K562 (cell line): ENCODE measurements around the gene FBXW8. TPM values are rescaled to one million over a fixed set of nuclear protein-coding genes. Genes with fewer than 3 reads are reported as not detected.
A peak's percentile ranks its signal among the peaks of the same experiment; 100 is the strongest.

ENCODE experiments used
- ATAC-seq: fragments of 200-7000 bp; cut with Tn5 transposase; 3 replicates; pipeline ENCODE4 v1.9.1; 2020; ENCODE audit warnings: moderate library complexity
- BruUV-seq: library from RNA; stranded (reverse); fragments of 400-500 nt; replicated peaks from 2 replicates; lab custom pipeline; 2021; lab: Mats Ljungman, UMichigan
- CTCF ChIA-PET: fragments of 300-600 bp; formaldehyde crosslinking; extraction: SDS; loops from one replicate; lab custom pipeline; 2021; ENCODE audit warnings: low intra/inter-chr PET ratio; lab: Yijun Ruan, JAX
- POLR2A ChIA-PET: fragments of 300-600, 350-650 bp; sonication (Branson Sonifier 250); formaldehyde crosslinking; extraction: SDS; loops from one replicate; lab custom pipeline; 2021; ENCODE audit warnings: antibody characterized with exemption, inconsistent platforms; lab: Yijun Ruan, JAX
- DNase-seq, 4 experiments: peaks; one replicate each; pipeline versions ENCODE4 v3.0.0 to v3.0.0-alpha.2; 2011 to 2018; ENCODE audit warnings: low spot score in 3 of 4, mixed read lengths in 3 of 4; ENCODE audit errors: extremely low read depth in 1 of 4
- FAIRE-seq: peaks from 2 replicates; lab custom pipeline; 2011; peaks lifted over from hg19 to GRCh38; lab: Jason Lieb, UNC
- H2AFZ ChIP-seq: 2 replicates; pipeline ENCODE4 v1.6.0; 2011; ENCODE audit warnings: low read depth, low read length, control low read depth, inconsistent platforms
- H3K27ac ChIP-seq: fragments of 200-600 bp; 3 replicates; pipeline ENCODE4 v1.8.0; 2011; ENCODE audit warnings: low read depth, mild to moderate bottlenecking, control low read depth, inconsistent platforms, low read length, moderate library complexity, mixed read lengths; ENCODE audit errors: extremely low read depth
- H3K27me3 ChIP-seq, 2 experiments: fragments of 300-600 bp in 1 of 2; 2 replicates in 1 of 2; 3 replicates in 1 of 2; pipeline versions ENCODE4 v1.6.0 to v1.8.0; 2011; ENCODE audit warnings: inconsistent platforms in 2 of 2, low read length in 2 of 2, mild to moderate bottlenecking in 1 of 2, mixed read lengths in 1 of 2, moderate library complexity in 1 of 2; ENCODE audit not compliant: control insufficient read depth in 2 of 2, insufficient read depth in 2 of 2
- H3K36me3 ChIP-seq: fragments of 300-600 bp; 3 replicates; pipeline ENCODE4 v1.8.0; 2011; ENCODE audit warnings: mild to moderate bottlenecking, low read length, inconsistent platforms; ENCODE audit not compliant: control insufficient read depth, insufficient read depth
- H3K4me1 ChIP-seq, 2 experiments: fragments of 200-600 bp in 1 of 2; replicated peaks in 1 of 2; 2 replicates in 1 of 2; 3 replicates in 1 of 2; pipeline versions ENCODE4 v1.5.1 to v1.8.0; 2011; ENCODE audit warnings: inconsistent platforms in 2 of 2, low read length in 2 of 2, mild to moderate bottlenecking in 1 of 2, mixed read lengths in 1 of 2, moderate library complexity in 1 of 2; ENCODE audit not compliant: control insufficient read depth in 2 of 2, insufficient read depth in 2 of 2
- H3K4me2 ChIP-seq: 2 replicates; pipeline ENCODE4 v1.6.1; 2011; ENCODE audit warnings: low read length, control low read depth, inconsistent platforms, mixed read lengths; ENCODE audit not compliant: insufficient read depth
- H3K4me3 ChIP-seq: fragments of 200-600 bp; sonication (generic), shearing (Covaris generic); 2 replicates; pipeline ENCODE4 v1.5.1; 2016; ENCODE audit warnings: control low read depth, inconsistent platforms
- H3K79me2 ChIP-seq: fragments of 200-600 bp; 3 replicates; pipeline ENCODE4 v1.8.0; 2011; ENCODE audit warnings: low read length, inconsistent platforms; ENCODE audit not compliant: control insufficient read depth, insufficient read depth
- H3K9ac ChIP-seq, 2 experiments: 2 replicates each; pipeline versions ENCODE4 v1.6.0 to v1.6.1; 2011; ENCODE audit warnings: low read depth in 2 of 2, low read length in 2 of 2, control low read depth in 1 of 2, inconsistent platforms in 1 of 2, mild to moderate bottlenecking in 1 of 2, mixed read lengths in 1 of 2; ENCODE audit not compliant: insufficient read depth in 1 of 2
- H3K9me1 ChIP-seq: one replicate; pipeline ENCODE4 v1.6.0; 2011; ENCODE audit warnings: inconsistent platforms, mild to moderate bottlenecking, low read length, moderate library complexity; ENCODE audit not compliant: control insufficient read depth, insufficient read depth
- H3K9me3 ChIP-seq: replicated peaks from 2 replicates; pipeline ENCODE4 v1.5.1; 2011; ENCODE audit warnings: low read depth, low read length, inconsistent platforms; ENCODE audit not compliant: control insufficient read depth, insufficient read depth
- H4K20me1 ChIP-seq: replicated peaks from 2 replicates; pipeline ENCODE4 v1.6.1; 2011; ENCODE audit warnings: low read length, inconsistent platforms, mixed read lengths; ENCODE audit not compliant: control insufficient read depth, insufficient read depth
- DPF2 ChIP-seq: fragments of 450-650 bp; IDR thresholded peaks from 2 replicates; pipeline ENCODE4 v1.6.1; 2016
- ELF2 ChIP-seq: fragments of 250-450 bp; sonication (Bioruptor Pico); IDR thresholded peaks from 2 replicates; pipeline ENCODE4 v1.5.0; 2021; ENCODE audit warnings: mild to moderate bottlenecking
- HMBOX1 ChIP-seq: sonication (generic); IDR thresholded peaks from 2 replicates; pipeline ENCODE4 v1.6.1; 2016
- MEIS2 ChIP-seq: fragments of 450-650 bp; IDR thresholded peaks from 2 replicates; pipeline ENCODE4 v1.6.1; 2014; ENCODE audit warnings: mild to moderate bottlenecking; ENCODE audit not compliant: partially characterized antibody
- NR1H2 ChIP-seq: sonication (generic); formaldehyde crosslinking; IDR thresholded peaks from 2 replicates; pipeline ENCODE4 v1.4.0; 2020; ENCODE audit warnings: mild to moderate bottlenecking, missing genetic modification reagents
- RERE ChIP-seq: sonication (generic); formaldehyde crosslinking; IDR thresholded peaks from 2 replicates; pipeline ENCODE4 v1.8.0; 2023; ENCODE audit warnings: missing genetic modification reagents, mild to moderate bottlenecking, borderline replicate concordance
- SIN3A ChIP-seq, 2 experiments: fragments of 150-350 bp in 1 of 2; IDR thresholded peaks; 2 replicates each; pipeline ENCODE4 v1.6.1; 2011 to 2016; ENCODE audit warnings: borderline replicate concordance in 2 of 2, low read depth in 2 of 2, low read length in 2 of 2, mild to moderate bottlenecking in 2 of 2, moderate library complexity in 2 of 2; ENCODE audit not compliant: control insufficient read depth in 1 of 2
- SMARCA4 ChIP-seq: fragments of 450-650 bp; IDR thresholded peaks from 2 replicates; pipeline ENCODE4 v1.6.1; 2016
- ZKSCAN8 ChIP-seq: fragments of 200-800 bp; sonication (Bioruptor generic); IDR thresholded peaks from 2 replicates; pipeline ENCODE4 v1.6.1; 2016; ENCODE audit warnings: missing genetic modification characterization, missing compliant biosample characterization
- ZNF133 ChIP-seq: fragments of 250-450 bp; sonication (Bioruptor Pico); IDR thresholded peaks from 2 replicates; pipeline ENCODE4 v1.4.0; 2020; ENCODE audit warnings: mild to moderate bottlenecking
- ZNF644 ChIP-seq: fragments of 200-800 bp; sonication (Bioruptor generic); IDR thresholded peaks from 2 replicates; pipeline ENCODE4 v1.6.1; 2016; ENCODE audit warnings: low read depth, missing genetic modification characterization, missing compliant biosample characterization
- WGBS: fragments of 100-300 bp; shearing (Covaris generic); methylation state at CpG from one replicate; pipeline ENCODE4 v1.1.6; 2016; ENCODE audit warnings: low coverage, mixed read lengths; ENCODE audit not compliant: insufficient coverage; ENCODE audit errors: missing lambda C conversion rate; 5-methylcytosine and 5-hydroxymethylcytosine counted together
- in situ Hi-C: fragments of 300-500 bp; cut with MboI; formaldehyde crosslinking; loops from 4 replicates; pipeline ENCODE4 v1.15.0; 2018; ENCODE audit warnings: inconsistent platforms, mixed read lengths
- intact Hi-C: fragments of 100-400 bp; cut with micrococcal nuclease; formaldehyde crosslinking; loops from 2 replicates; pipeline ENCODE4 v1.14.2; 2022
- polyA plus RNA-seq, 8 experiments: library from polyadenylated mRNA; depleted of rRNA in 4 of 8; stranded (reverse) in 5 of 8; unstranded in 3 of 8; fragments of >200 nt; fragmentation: Nextera tagmentation in 2 of 8; fragmentation: Illumina TruSeq in 1 of 8; extraction: Ambion mirVana in 2 of 8; extraction: Trizol in 1 of 8; gene quantifications; 2 replicates each; pipeline versions ENCODE4 v1.2.1 to v1.2.3, GENCODE V29; 2011 to 2014; ENCODE audit warnings: inconsistent platforms in 1 of 8, missing spikeins in 1 of 8
- total RNA-seq, 7 experiments: library from RNA; depleted of rRNA in 6 of 7; stranded (reverse); fragments of >200 nt in 6 of 7; fragmentation: Illumina TruSeq in 2 of 7; extraction: Trizol in 2 of 7; gene quantifications; 2 replicates each; pipeline versions ENCODE4 v1.2.1 to v1.2.3, GENCODE V29; 2011 to 2021; ENCODE audit warnings: low replicate concordance in 1 of 7
- TF ChIP-seq, protein P1 (sequence below): fragments of 250-450 bp; sonication (Bioruptor Pico); IDR thresholded peaks from 2 replicates; pipeline ENCODE4 v1.5.0; 2021

FBXW8 gene
- total and polyA plus RNA-seq, 9 of the 15 experiments (the other 6 are each of a cell fraction or from before 2014, with no cell fraction given) = 0.58 to 8.3 (median 4.4) TPM

- CTCF ChIA-PET = no interaction called here
- H3K36me3 ChIP-seq = no peaks in the 10 kb centered on the region; the same call in 2 of the 3 replicates
- in situ Hi-C loops = no loop called here
- H3K27ac ChIP-seq = peak overlapping the region; percentile 87
- peaks cover 24% of the 10 kb centered on the region; the same call in 2 of the 3 replicates for H3K79me2 ChIP-seq
- intact Hi-C loops = loop anchor here (2.0 kb wide), 1 partner anchor 101 kb away; no protein-coding TSS in a partner anchor
- H3K9me3 ChIP-seq = no peaks in the 10 kb centered on the region
- DNase-seq (no peak), FAIRE-seq (no peak), ATAC-seq (no peak)
- POLR2A ChIA-PET = interaction anchor here (0.5 to 1.6 kb wide), 5 partner anchors 9 to 67 kb away, joined by 3 to 5 read pairs (median 4); no protein-coding TSS in a partner anchor
- no peaks in the 10 kb centered on the region for H4K20me1 ChIP-seq
- H3K4me2 ChIP-seq = peak overlapping the region; percentile 63
- TF ChIP-seq MEIS2 = peak; percentile 25
- TF ChIP-seq, protein P1, sequence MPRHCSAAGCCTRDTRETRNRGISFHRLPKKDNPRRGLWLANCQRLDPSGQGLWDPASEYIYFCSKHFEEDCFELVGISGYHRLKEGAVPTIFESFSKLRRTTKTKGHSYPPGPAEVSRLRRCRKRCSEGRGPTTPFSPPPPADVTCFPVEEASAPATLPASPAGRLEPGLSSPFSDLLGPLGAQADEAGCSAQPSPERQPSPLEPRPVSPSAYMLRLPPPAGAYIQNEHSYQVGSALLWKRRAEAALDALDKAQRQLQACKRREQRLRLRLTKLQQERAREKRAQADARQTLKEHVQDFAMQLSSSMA (CRISPR knock-in tag) = no peak
- peak; percentile 5; the same call in 1 of the 2 replicates for TF ChIP-seq SMARCA4
- TF ChIP-seq HMBOX1 = peak; percentile 48
- peak; percentile 55; the same call in 1 of the 2 replicates for TF ChIP-seq ZKSCAN8
- TF ChIP-seq SIN3A (IDR thresholded peaks at IDR 0.05; ENCODE audit: borderline replicate concordance in 2 of 2, control insufficient read depth in 1 of 2, low read depth in 2 of 2, low read length in 2 of 2) = no peak
- TF ChIP-seq ZNF133 (CRISPR knock-in tag) = no peak
- no peak for TF ChIP-seq RERE (CRISPR knock-in tag)
- peak; percentile 37; the same call in 1 of the 2 replicates for TF ChIP-seq DPF2
- TF ChIP-seq NR1H2 (CRISPR knock-in tag) = no peak
- 0 out of 2 replicates have a peak, but pooled peaks have one; percentile 52 for TF ChIP-seq ZNF644 (tag)
- no peak for TF ChIP-seq ELF2
- H3K9ac ChIP-seq = peak overlapping the region in 1 of 2 experiments; percentile 33; a peak in 1 of 4 replicates
- H3K4me1 ChIP-seq = peaks cover 12 to 53% of the 10 kb centered on the region in 2 experiments
- H3K4me3 ChIP-seq = no peak overlapping the region
- 45% methylated on average over 6 of the region's 6 CpGs for WGBS
- H3K27me3 ChIP-seq = no peaks in the 10 kb centered on the region
- no peaks in the 10 kb centered on the region for H3K9me1 ChIP-seq
- peak overlapping the region; percentile 66 for H2AFZ ChIP-seq
- no TSS peak for BruUV-seq
Measured at GRCh38 chr12:116919706-116920485, 9.1 kb downstream of the FBXW8 start.
